GM19043 (cell line): ENCODE results near the gene NCAM1.
"Not testable (repeated sequence)": the region's sequence is repeated elsewhere in the genome, so short reads cannot be mapped to it uniquely, and the experiment has no call there.

Experiments
- ATAC-seq: cut with Tn5 transposase; IDR thresholded peaks from one replicate; pipeline ENCODE4 v1.9.1; 2021; ENCODE audit warnings: low read depth; ENCODE audit not compliant: unreplicated experiment

Gene NCAM1

DNA sequence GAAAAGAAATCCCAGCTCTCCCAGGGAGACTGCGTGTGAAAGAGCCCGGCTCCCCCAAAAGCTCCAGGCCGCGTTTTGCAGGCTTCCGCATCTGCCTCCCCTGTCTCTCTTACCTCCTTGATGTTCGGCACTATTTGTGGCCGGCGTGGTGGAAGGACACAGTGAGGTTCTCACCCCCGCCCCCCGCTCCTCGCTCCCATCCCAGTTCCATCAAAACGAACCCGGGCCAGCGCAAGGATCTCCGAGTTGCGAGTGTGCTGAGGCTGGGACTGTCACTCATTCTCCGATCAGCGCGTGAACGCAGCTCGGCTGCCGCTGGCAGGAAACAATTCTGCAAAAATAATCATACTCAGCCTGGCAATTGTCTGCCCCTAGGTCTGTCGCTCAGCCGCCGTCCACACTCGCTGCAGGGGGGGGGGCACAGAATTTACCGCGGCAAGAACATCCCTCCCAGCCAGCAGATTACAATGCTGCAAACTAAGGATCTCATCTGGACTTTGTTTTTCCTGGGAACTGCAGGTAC lies at the start of gene NCAM1:
Gene NCAM1, plus strand, starts transcription at position 275 of the 523 bp plus-strand sequence.
- no peak for ATAC-seq

DNA sequence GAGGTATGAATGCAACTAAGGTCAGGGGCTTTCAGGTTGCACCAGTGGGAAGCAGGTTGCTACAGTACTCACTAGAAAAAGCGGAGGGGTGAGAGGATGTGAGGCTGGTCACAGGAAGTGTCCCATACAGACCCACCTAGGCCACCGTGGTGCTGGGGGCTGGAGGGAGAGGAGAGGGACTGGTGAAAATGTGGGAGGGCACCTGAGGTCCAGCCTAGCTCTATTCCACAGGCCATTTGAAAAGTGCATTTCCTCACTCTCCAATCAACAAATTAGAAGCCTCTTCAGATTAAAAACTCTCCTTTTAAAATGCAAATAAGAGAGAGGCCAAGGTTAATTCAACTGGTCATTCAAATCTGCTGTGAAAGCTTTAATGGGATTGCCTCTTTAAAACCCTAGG lies 38.6 kb upstream of the NCAM1 start:
- no peak for ATAC-seq

DNA sequence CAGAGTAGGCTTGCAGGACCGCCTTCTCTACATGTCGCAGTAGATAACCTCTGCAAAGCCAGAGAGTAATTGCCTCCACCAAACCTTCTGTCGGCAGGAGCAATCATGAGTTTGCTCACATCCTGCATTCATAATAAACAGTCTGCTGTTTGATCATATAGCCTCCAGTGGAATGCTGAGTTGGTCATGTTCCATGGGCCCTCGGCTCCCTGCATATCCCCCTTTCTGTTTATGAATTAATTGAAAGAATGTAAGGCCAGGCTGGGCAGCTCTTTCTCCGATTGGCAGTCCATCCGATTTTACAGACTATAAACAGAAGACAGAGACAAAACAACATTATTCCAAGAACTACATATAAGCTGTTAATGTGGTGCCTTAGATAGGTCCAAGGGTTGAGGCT lies 36.4 kb upstream of the NCAM1 start:
- ATAC-seq = not testable (repeated sequence)

DNA sequence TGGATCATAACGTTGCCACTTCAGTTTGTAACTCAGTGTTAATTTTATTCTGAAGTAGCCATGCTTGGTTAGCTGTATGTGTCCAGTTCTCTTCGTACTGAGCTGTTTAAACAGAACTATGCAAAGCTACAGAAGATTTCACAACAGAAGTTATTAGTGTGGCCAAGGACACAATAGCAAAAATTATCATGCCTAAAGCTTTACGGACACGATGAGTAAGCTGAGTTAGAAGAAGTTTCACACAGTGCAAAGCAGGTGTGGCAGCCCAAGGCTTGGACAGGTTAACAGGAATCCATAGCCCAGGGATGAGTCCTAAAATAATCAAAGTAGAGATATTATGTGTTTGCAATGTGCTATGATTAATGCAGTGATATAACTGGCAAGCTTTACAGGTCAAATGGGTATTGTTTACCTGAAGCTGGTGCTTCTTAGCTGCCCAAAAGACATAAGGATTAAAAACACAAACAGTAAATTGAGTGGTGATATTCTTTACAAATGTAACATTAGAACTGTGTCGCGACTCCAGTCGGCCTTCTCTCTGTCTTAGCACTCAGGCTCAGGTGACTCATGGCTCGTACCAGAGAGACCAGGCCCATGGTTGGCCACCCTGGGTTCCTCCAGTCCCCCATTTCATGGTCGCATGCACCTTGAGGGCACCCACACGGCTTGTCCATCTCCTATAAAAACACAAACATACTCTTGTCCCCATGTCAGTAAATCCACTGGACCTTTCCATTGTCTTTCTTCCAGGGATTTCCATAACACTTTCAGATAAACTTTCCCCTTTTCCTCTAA lies 35.5 kb upstream of the NCAM1 start:
- no peak for ATAC-seq

DNA sequence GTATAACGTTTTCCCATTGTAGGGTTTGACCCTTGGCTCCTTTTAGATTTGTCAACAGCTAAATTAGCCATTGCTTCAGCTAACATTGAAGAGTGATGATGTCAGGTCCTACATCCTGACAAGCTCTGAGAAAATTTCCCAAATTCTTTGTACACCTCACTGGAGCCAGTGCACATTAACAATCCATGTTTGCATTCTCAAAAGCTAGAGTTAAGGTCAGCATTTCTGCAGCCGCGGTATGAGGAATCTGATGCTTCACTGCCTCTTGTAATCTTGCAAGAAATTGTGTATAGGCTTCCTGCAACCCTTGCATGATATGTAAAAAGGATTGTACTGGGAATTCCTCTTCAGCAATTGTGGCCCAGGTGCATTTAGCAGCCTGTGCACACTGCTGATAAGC lies 33.1 kb upstream of the NCAM1 start:
- ATAC-seq = no peak

DNA sequence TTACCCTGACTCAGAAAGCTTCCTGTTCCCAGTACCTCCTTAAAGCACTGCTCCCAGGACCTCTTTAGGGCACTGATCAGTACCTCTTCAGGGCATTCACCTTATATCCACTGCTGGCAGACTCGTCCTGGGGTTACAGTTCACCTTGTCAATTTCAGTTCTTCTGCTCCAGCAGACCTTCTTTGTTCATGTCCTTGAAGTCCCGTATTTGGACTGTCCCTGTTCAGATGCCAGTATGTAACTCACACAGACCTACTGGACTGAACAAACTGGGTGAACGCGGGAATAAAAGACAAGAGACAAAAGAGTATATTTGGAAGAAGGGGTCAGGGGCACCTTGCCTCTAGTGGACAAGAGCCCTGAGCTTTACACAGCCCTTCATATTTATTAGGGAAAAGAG lies 31.8 kb upstream of the NCAM1 start:
- no peak for ATAC-seq

DNA sequence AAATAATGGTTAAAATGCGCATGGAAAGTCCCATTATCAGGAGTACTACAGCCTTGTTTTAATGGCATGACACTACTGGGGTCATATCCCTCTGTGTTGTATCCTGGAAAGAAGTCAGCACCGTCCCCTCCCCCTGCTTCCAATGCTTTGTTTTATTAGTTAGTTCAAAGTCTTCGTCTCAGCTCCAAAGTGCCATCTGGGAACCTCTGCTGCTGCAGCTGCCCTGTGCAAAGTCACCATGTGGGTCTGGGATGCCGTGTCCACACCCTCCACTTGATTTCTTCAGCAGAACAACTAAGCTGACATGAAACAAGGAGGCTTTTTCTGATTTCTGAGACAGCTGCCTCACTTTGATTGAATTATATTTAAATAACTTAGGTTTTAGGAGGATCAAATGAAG lies 29.5 kb upstream of the NCAM1 start:
- no peak for ATAC-seq

DNA sequence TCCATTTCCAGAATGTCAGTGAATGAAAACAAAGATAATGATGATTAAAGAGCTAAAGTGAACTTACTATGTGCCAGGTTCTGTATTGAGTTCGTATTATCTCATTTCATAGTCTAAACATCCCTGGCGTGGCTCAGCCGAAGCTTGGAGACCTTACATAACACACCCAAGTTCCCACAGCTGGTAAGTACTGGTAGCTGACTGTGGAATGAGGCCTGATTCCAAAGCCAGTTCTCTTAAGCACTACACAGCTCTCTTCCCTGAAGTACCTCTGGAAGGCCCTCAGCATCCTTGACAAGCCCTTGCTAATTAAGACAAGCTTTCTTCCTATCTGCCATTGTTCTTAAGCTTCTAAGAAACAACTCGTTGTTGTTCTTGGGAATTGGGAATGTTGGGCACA lies 28.6 kb upstream of the NCAM1 start:
- ATAC-seq = no peak

DNA sequence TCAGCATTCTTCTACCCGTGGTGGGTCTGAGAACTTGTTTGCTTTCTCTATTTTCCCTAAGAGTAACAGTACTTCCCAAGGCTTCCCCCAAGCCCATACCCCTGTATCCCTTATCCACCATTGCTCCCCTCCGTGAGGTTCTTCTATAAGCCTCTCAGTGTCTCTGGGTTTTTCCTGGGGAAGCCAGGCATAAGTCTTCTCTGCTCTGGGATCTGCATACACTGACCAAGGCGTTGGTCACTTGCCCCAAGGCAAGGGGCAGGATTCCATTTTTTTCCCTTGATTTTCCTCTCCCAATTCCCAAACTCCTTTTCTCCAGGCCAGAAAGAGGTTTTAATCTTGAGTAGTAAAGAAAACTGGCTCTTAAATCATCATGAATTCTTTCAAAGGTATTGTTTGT lies 27.2 kb upstream of the NCAM1 start:
- no peak for ATAC-seq

DNA sequence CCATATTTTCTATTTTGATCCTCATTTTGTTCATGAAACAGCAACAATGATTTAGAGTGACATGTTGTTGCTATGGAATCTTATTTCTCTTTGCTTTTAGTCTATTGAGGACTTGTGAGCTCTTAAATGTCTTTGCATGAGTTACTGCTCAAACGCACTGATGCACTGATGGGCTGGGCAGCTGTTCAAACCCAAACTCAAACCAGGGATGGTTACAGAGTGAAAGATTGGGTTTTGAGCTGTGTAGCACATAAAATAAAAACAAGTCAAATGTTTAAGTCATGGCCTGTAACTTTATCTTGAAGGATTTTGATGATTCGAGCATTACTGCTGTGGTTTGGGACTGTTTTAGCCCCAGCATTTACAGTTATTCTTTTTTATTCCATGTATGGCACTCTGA lies 20.1 kb upstream of the NCAM1 start:
- no peak for ATAC-seq

DNA sequence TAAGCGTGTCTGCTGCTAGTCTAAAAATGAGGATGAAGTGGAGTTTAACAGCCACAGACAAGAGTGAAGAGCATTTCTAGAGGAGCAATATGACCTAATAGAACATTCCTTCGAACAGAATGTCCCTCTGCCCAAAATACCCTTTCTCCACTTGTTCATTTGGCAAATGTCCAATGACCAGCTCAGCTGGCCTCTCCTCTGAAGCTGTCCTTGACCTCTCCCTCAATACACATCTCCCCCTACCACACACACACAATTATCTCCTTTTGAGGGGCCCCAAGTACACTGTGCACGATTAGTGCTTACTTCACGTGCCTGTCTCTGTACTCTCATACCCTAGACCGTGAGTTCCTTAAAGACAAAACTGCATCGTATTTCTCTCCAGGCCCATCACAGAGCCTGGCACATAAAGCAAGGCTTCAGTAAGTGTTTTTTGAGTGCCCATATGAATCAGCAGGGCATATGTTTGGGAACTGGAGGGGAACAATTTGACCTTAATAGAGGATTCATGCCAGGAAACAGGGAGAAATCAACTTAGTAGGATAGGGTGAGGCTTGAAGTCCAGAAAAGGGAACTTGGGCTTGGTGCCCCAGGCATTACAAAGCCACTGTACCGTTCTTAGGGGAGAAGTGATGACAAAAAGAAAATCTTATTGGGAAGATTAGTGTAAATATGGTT lies 18.1 kb upstream of the NCAM1 start:
- ATAC-seq = no peak

DNA sequence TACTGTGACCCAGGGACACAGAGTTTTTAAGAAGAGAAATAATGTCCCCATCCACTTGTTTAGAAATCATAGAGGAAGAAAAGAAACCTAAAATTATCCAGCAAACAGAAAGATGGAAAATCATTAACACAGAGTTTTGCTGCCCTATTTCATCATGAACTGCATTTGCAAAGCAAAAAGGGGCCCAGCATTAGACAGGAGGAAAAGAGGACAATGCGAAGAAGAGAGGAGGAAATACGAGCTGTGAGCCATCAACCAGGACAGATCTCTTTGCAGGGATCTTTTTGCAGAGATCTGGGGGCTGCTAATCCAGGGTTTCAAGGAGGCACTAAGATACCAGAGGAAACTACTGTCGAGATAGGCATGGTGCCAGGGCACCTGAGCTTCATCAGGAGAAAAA lies 14.4 kb upstream of the NCAM1 start:
- no peak for ATAC-seq

DNA sequence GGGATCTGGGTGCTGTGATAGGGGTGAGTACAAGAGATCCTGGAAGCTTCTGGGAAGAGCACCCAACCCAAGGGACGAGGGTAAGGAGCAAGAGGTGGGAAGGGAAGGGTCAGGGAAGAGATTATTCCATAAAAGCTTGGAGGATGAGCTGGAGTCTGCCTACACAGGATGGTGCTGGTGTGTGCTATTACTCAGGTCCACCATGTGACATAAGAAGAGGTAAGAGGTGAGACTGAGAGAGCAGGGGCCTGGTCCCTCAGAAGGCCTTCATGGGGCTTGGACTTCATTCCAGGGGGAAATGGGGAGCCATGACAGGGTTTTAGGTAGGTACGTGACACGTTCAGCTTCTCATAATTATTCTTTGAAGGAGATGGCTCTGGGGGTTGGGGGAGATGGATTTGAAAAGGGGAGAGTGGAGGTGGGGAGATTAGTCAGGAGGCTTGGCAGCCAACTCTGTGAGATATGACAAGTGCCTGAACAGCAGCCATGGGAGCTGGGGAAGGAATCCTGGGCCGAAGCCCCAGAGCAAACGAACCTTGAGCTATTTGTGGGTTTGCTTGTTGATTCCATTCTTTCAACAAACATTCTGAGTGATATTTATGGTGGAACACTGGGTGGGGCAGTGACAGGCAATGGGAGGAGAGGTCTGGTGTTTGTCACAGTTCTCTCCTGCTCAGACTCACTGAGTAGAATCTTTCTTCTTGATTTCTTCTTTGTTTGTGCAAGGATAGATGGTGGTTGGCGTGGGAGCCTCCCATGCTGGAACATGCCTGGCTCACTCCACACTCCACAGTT lies 11.2 kb upstream of the NCAM1 start:
- no peak for ATAC-seq

DNA sequence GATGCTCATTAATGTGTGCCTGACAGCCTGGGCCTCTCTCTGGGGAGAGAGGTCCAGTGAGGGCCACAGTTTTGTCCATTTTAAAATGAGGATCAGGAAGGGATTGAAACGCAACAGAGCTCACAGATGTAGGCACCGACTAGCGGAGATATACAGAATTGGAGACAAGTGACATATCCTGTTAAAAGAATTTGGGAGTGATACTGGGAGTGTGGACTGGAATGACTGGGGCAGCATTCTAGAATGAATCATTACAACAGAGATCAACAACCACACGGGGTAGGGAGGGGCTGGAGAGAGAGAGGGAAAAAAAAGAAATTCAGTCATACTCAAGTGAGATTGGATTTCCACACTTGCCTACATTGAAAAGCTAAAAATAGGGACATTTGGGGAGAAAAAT lies 2.5 kb upstream of the NCAM1 start:
- ATAC-seq = no peak

DNA sequence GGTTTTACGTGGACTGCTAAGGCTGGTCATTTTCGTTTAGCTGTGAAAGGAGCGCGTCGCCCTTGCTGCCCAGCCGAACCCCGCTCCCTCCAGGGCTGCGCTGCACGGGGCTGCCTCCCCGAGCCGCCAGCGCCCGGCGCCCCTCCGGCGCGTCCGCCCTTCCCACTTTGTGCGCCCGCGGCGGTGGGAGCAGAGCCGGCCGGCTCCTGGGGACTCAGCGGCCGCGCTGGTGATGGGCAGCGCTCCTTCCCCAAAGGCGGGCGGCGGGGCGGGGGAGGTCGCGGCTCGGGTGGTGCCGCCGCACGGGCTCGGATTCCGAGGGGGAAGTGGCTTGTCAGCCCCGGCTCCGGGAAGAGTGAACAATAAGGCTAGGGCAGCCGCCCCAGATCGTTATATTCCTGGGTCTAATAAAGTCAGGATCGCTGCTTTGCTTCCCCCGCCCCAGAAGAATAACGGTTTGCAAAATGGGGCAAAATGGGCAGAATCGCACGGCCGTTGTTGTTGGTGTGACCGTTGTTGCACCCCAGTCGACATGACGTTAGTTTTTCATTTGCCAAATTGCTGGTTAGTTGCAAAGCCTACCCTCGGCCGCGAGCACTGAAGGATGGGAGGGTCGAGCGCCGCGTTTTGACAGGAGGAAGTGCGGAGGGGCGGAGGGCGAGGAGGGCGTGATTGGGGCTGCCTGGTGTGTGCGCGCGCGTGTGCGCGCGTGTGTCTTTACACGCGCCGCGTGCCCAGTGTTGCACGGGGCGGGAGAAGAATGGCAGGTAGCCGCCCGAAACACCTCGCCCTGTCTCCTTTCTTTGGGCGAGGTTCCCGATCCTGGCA lies 745 bp downstream of the NCAM1 start:
- no peak for ATAC-seq

DNA sequence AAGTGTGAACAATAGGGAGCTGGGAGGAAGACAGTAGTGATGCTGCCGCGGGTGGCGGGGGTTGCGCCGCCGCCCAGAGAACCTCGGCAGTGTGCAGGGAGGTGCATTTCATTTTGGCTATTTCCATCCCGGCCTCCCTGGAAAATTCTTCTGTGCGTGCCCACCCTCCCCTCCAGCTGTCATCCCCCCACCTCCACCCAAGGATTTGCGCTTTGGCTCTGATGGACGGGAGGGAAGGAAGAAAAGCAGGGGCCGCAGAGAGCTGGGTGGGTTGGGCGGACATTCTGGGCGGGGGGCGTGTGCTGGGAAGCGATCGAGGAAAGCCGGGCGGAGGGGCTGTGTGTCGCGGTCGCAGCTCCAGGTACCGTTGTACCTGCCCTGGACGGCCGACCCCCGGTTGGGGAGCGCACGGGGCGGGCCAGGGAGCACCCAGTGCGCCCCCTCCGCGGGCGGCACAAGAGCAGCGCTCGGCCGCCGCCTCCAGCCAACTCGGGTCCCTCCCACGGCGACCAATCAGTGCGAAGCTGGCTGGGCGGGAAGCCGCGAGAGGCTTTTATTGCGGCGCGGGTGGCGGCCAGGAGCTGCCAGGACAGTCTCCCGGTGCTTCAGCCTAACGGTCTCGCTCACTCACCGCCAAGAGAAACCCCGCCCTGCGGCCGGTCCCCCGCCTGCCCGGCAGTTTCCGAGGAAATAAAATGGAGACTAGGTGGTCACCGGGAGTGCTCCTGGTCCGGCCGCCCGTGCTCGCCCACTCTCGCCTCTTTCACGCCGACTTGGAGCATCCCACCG lies 1.6 kb downstream of the NCAM1 start:
- ATAC-seq = no peak

DNA sequence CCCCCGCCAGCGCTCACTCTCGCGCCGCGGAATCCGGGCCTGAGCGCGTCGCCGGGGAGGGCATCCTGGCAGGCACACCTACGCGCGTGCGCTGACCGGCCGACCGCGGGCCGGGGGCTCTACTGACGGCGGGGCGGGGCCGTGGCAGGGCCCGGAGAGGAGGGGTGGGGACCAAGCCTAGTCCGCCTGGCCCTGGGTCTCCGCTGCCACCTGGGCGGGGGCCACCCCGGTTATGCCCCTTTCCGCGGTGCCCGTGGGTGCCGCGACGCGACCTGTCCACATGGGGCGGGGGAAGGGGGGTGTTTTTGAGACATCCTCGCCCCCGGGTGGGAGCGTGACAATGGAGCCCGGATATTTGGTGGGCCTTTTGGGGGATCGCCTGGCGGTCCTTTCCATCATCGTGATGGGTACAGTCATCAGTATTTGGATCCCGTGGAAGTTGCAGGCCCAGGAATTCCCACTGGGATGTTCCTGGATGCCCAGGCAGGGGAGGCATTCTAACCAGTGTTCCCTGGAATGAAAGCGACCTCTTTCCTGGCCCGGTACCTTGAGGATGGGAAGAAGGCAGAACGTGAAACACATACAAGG lies 2.2 kb downstream of the NCAM1 start:
- ATAC-seq = no peak

DNA sequence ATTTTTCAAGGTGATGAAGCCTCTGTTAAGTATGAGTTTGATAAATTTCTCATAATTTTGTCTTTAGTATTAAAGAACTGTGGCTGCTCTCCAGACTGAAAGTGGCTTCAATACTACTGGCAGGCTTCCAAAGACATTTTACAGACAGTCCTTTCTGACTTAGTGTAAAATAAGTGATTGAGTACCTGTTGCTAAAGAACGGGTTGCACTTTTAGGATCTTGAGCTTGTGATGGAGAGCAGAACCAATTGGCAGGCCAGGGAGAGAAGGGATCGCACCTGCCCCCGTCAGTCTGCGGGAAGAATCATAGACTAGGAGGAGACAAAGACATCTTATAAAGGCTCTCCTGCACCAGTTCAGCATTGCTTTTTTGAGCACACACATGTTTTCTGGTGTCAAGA lies 4.4 kb downstream of the NCAM1 start:
- ATAC-seq = no peak

DNA sequence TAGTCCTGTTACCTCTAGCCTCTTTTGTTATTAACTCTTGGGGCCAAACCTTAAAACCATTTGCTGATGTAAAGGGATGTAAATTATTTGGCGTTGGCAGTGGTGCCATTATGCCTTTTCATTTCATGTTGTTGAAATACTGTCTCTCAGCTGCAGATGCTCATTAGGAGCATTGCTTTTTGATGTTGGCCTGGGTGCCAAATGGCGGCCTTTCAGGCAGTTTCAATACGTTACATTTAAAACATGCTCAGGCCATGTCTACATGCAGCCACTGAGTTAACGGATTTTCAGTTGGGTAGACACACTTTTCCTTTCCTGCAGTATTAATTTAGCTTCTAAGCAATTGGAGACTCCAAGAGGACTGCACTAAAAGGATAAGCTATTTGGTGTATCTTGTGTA lies 5.3 kb downstream of the NCAM1 start:
- no peak for ATAC-seq
